ENCODE results near the gene TRUB1. TPM values are rescaled to one million over a fixed set of nuclear protein-coding genes. Genes with fewer than 3 reads are reported as not detected.

The TRUB1 gene

DNA sequence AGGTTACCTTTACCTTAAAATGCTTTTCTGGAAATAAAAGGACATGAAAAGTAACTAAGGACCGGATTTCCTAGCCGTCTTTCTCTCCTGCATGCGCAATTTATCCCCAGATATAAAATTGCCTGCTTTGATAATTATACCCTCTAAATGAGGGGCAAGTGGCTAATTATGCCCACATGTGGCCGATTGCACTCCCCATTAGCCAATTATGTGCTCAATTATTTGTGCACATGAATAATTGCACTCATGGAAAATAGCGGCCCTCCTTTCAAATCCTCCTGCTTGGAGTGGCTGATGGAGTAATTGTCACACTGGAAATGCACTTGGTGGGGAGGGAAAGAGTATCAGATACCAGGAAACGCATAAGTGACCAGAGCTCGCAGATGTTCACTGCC, 88.7 kb downstream of the TRUB1 start:
- Histone ChIP-seq H3K18ac (ENCODE audit: low read depth in 1 of 2, low read length in 2 of 2) (no peak overlapping the region), H3K9ac (ENCODE audit: low read length) (no peak overlapping the region), H2AFZ (ENCODE audit: low read depth, low read length) (no peak overlapping the region), H3K14ac (ENCODE audit: low read length in 2 of 2) (no peak overlapping the region), H3K9me3 (ENCODE audit: control insufficient read depth, low read length) (no peaks in the 10 kb centered on the region), H2BK5ac (ENCODE audit: low read depth, low read length, poor library complexity, severe bottlenecking) (no peak overlapping the region), H3K4me2 (ENCODE audit: low read length, poor library complexity, severe bottlenecking) (no peak overlapping the region), H3K4me3 (ENCODE audit: insufficient read depth in 1 of 2, low read depth in 1 of 2, low read length in 2 of 2) (no peak overlapping the region), H3K27ac (ENCODE audit: low read length, poor library complexity, severe bottlenecking) (no peak overlapping the region), H3K23ac (ENCODE audit: low read length in 2 of 2) (no peak overlapping the region), H2AK5ac (ENCODE audit: low read length, severe bottlenecking) (no peak overlapping the region), H4K91ac (ENCODE audit: low read length) (no peak overlapping the region), H4K8ac (ENCODE audit: low read length) (no peak overlapping the region), H3K4ac (ENCODE audit: low read depth in 1 of 2, low read length in 2 of 2) (no peak overlapping the region), H3K79me1 (replicated peaks; ENCODE audit: low read length, poor library complexity, severe bottlenecking) (no peaks in the 10 kb centered on the region), H2BK120ac (ENCODE audit: low read depth, low read length) (no peak overlapping the region), H3K36me3 (ENCODE audit: control insufficient read depth in 1 of 2, insufficient read depth in 2 of 2, low read depth in 1 of 2, low read length in 2 of 2) (no peaks in the 10 kb centered on the region), H3K27me3 (ENCODE audit: control insufficient read depth in 1 of 2, insufficient read depth in 1 of 2, low read length in 2 of 2) (no peaks in the 10 kb centered on the region), H3K4me1 (ENCODE audit: control insufficient read depth, insufficient read depth, low read depth, low read length) (no peaks in the 10 kb centered on the region), H2BK12ac (ENCODE audit: low read length in 2 of 2) (no peak overlapping the region), H2BK15ac (ENCODE audit: low read depth, poor library complexity, severe bottlenecking) (no peak overlapping the region)
- WGBS, result 93% methylated on average over 7 of the region's 7 CpGs
- DNase-seq, result no peak

Small RNAs within 50 kb of the gene (small RNA-seq; reads per million reads assigned to genes)
- gene RNU6-1121P (ENCODE audit: low read depth), result not detected

All from mesenchymal stem cell (in vitro differentiated cells and primary cell).